Caki2 (cell line): ENCODE measurements around the gene DUSP19. TPM values are rescaled to one million over a fixed set of nuclear protein-coding genes. Genes with fewer than 3 reads are reported as not detected.

ENCODE experiments used
- DNase-seq: peaks from one replicate; pipeline ENCODE4 v3.0.0-alpha.2; 2015; ENCODE audit warnings: low read depth
- in situ Hi-C: cut with HindIII; loops from 2 replicates; pipeline ENCODE4 v1.10.0; 2016; ENCODE audit warnings: low sequenced_read_pairs, low pct_unique_long_range_greater_than_20kb, mixed read lengths
- total RNA-seq: library from RNA; depleted of rRNA; stranded (reverse); fragments of >200 nt; shearing (Covaris generic); gene quantifications from 2 replicates; pipeline ENCODE4 v1.2.3, GENCODE V29; 2014; ENCODE audit warnings: low replicate concordance

DUSP19 gene
- total RNA-seq, 1 experiment from 2014 or later = 2.6 TPM

DNA sequence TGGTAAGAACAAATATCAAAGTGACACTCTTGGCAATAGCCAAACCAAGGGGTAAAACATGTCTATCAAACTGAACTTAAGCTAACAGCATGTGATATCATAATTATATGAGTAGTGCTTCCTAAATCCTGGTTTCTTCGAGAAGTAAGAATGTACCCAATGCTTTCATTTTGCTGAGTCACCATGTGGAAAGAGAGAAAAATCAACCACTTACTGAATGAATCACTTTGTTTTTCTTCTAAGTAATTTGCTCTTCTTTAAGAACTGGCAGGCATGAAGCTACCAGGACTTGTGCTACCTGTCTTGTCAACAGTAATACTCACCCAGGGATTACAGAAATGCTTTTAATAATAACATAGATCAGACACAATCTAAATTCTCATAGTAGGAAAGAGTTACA is 19.0 kb upstream of the DUSP19 start:
- in situ Hi-C loops = no loop called here
- DNase-seq = peak; percentile 79

DNA sequence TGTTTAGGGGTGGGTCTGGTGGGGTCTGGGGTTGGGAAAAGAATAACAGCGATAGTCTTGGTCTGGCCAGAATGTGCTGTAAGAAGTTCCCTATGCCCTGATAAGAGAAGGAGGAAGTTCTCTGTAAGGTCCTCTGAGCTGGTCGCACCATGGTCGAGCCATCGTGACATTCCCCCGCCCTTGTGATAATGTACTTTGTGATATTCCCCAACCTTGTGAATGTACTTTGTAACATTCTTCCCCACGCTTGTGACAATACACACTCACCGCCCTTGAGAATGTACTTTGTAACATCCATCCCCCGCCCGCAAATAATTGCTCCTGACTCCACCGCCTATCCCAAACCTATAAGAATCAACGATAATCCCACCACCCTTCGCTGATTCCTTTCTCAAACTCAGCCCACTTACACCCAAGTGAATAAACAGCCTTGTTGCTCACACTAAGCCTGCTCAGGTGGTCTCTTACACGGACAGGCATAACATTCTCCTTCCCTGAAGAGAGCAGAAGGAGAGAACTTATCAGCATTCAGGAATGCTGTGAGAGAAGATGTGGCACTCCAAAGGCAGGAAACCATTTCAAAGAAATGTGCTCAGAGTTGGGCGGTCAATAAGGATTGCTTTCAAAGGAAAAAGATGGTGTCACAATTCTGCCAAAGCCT is 17.8 kb upstream of the DUSP19 start:
- DNase-seq = no peak
- in situ Hi-C loops = no loop called here

DNA sequence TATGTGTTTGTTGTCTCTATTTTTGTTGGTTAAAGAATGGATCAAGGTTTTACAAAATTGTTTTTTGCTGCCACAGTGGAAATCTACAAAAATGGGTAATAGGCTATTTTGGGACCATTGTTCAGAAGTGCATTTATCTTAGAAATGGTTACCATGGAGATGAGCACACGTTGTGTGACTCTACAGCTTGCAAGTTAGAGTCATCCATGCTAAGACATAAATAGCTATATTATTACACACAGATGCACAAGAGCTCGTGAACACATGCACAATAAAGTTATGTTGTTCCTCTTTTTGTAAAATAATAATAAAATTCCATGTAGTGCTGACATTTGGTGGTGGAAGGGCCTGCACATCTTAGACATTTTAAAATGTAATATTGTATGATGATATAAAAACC is 15.5 kb upstream of the DUSP19 start:
- in situ Hi-C loops = no loop called here
- no peak for DNase-seq

DNA sequence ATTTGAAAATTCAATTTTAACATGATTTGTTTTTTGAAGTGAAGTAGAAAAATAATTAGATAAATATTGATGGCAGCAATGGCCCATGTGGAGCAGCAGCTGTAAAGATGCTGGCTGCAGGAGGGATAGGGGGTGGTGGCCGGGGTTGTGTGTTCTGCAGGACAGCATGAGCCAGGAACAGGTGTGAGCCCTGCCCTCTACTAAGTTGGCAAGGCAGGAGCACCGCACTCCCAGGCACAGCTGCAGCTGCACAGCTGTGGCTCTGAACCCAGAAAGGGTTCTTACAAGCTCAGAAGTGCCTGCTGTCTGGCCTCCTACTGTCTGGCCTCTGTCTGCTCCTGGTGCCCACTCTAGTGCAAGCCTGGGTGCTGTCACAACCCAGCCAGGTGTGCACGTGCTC is 10.0 kb upstream of the DUSP19 start:
- no peak for DNase-seq
- in situ Hi-C loops = no loop called here

DNA sequence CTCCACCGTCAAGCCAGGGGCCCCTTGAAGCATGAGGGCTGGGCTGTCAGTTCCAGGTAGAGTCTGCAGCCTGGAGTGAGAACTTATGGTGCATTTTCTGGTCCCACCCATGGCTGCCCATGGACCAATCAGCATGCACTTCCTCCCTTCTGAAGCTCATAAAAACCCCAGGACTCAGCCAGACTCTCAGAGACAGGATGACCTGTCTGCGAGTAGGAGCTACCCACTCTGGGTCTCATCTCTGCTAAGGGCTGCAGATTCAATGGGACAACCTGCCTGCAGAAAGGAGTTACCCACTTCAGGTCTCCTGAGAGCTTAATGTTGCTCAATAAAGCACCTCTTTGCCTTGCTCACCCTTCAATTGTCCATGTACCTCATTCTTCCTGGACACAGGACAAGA is 9.4 kb upstream of the DUSP19 start:
- in situ Hi-C loops = no loop called here
- DNase-seq = no peak

DNA sequence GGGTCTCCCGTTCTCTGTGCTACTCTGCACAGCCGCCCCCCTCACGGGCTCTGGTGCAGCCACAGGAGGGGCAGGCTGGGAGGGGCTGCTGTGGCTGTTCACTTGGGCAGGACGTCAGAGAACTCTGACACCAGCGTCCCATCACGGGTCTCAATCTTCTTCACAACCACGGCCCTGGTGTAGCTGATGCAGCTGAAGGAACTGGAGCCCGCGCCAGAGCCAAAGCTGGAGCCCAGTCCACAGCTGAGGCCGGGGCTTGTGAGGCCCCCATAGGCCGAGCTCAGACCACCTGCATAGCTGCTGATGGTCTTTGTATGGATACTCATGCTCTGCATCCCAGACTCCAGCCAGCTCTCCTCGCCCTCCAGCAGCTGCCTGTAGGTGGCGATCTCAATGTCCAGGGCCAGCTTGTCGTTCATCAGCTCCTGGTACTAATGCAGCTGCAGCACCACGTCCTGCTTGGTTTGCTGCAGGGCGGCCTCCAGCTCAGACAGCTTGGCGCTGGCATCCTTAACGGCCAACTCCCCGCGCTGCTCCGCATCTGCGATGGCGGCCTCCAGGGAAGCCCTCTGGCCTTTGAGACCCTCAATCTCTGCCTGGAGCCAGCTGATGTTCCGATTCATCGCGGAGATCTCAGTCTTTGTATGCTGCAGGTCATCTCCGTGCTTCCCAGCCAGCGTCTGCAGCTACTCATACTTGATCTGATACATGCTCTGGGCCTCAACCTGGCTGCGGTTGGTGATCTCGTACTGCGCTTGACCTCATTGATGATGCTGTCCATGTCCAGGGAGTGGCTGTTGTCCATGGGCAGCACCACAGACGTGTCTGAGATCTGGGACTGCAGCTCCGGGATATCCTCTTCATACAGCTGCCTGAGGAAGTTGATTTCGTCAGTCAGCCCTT is 7.4 kb upstream of the DUSP19 start:
- in situ Hi-C loops = no loop called here
- no peak for DNase-seq

DNA sequence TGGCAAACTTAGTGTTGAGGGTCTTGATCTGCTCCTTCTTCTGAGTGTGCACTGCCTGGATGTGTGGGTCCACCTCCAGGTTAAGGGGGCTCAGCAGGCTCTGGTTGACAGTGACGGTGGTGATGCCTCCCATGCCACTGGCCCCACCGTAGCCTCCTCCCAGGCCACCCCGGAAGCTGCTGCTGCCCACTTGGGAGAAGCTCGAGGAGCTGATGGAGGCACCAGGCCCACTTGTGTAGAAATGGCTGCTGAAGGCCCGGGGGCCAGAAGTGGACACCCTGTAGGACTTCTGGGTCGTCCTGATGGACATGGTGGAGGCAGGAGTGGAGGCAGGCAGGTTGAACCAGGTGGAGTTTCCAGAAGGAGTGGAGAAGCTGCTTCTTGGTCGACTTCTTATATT is 6.4 kb upstream of the DUSP19 start:
- in situ Hi-C loops = no loop called here
- DNase-seq = no peak

DNA sequence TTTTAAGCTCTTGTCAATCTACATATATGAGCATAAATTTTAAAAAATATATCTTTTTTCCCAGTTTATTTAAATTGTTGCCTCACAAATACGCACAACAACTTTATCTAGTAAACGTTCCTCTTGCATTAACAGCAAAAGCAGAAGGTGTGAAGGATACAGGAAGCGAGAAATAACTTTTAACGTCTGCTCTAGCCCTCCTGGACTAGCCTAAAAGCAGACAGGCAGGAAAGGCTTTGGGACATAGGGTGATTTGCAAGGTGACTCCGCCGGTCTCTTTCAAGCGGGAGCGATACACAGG is 434 bp upstream of the DUSP19 start:
- no peak for DNase-seq
- in situ Hi-C loops = no loop called here

DNA sequence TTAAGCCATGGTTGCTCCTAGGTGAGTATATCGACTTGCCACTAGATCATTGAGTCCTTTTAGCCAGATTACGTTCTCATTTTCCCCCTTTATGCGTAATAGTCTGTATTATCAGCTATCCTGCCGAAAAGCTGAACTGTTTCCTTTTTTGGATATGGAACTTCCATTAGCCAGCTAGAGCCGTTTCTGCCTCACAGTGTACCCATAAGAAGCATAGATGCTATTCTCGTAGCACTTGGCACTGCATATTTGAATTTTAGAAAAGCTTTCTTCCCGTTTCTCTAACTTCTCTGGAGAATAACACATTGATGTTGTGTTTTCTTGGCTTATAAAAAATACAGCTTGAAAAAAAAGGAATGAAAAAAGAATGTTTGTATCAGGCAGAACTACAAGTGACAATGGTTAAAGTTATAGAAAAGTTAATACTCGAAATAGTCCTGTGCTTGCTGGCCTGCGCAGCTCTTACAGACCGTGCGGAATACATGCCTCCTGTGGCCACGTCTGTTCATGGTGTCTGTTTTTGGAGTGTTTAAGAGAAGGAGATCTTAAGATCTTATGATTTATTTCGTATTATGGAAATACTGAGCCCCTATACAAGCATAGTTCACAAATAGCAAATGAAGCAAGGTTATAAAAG is 710 bp downstream of the DUSP19 start:
- no peak for DNase-seq
- in situ Hi-C loops = no loop called here

DNA sequence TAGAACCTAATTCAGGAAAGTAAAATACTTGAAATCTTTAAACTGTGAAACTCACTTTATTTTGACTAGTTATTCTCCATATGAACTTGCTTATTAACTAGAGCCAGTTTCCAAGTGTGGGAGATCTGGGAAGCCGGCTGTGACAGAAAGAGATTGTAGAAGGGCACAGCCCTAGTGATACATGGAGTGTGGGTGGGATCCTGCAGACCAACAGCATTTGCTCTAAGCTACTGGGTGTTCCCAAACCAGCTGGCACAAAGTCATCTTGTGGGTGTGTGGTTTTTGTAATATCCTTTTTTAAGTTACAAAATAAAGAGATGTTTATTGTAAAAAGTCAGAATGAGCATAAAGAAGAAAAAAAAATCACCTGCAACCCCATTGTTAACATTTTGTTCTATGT is 3.4 kb downstream of the DUSP19 start:
- in situ Hi-C loops = no loop called here
- DNase-seq = no peak

DNA sequence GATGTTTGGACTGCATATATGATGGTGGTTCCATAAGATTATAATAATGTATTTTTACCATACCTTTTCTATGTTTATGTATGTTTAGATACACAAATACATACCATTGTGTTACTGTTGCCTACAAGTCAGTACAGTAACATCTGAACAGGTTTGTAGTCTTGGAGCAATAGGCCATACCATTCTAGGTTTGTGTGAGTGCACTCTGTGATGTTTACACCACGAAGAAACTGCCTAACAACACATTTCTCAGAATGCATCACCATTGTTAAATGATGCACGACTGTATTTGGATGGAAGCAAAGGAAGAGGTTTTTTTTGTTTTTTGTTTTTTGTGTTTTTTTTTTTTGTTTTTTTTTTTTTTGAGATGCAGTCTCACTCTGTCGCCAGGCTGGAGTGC is 9.5 kb downstream of the DUSP19 start:
- DNase-seq = no peak
- in situ Hi-C loops = no loop called here

DNA sequence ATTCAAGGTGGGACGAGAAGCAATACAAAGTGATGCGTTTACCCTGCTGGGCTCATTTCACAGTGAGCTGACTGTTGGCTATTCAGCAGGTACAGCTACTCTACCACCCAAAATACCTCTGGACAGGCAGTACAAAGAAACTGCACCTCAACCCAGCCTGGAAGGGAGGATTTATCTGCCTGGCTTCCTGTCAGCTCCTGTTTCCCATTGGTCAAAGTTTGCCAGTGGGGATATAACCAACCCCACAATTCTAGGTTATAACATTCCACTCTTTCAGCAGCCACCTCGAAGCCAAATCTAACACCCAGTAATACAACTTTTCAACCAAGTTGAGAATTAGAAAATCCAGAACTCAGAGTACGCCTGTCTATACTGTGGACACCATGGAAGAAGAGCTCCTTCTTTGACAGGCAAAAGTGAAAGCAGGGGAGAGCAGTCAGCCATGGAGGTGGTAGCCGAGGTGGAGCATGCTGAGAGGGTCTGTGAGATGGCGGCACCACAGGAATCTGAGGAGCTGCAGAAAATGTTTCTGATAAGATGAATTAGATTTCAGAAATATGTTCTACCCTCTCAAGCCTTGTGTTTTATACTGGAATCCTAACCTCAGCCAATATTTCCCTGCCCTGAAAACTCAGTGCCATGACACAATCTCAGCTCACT is 10.8 kb downstream of the DUSP19 start:
- DNase-seq = no peak
- in situ Hi-C loops = no loop called here

DNA sequence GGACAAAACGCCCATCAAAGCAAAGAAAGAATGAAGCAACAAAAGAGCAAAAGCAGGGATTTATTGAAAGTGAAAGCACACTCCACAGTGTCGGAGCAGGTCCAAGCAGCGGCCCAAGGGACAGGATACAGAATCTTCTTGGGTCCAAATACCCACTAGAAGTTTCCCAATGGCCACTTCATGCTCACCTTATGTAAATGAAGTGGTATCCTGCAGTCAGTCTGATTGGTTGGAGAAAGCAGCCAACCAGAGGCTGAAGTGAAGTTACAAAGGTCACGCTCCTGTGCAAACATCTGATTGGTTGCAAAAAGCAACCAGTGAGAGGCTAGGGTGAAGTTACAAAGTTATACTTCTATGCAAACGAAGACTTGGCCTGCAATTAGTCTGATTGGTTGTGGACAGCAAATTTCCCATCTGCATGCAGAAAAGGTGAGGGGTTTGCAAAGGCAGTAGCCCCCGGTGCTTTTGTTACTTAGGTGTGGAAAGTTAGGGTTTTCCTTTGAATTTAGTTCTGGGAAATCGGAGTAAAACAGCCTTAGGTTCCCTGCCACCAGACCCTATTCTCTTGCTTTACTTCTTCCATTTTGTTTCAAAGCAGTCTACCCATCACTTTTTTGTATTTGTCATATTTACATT is 12.9 kb downstream of the DUSP19 start:
- in situ Hi-C loops = no loop called here
- DNase-seq = no peak

DNA sequence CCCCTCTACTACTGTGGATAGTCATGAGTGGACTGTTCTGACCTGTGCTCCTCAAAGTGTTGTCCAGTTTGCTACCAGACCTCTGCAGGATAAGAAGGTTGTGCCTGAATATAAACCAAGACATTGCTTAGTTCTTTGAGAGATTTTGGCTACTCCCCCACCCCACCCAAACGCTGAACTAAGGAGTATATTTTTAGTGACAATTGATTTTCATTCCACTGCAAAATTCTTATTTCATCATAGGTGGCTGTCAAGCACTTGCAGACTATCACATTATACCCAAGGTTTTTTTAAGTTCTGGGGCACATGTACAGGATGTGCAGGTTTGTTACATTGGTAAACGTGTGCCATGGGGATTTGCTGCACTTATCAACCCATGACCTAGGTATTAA is 13.4 kb downstream of the DUSP19 start:
- DNase-seq = no peak
- in situ Hi-C loops = no loop called here

DNA sequence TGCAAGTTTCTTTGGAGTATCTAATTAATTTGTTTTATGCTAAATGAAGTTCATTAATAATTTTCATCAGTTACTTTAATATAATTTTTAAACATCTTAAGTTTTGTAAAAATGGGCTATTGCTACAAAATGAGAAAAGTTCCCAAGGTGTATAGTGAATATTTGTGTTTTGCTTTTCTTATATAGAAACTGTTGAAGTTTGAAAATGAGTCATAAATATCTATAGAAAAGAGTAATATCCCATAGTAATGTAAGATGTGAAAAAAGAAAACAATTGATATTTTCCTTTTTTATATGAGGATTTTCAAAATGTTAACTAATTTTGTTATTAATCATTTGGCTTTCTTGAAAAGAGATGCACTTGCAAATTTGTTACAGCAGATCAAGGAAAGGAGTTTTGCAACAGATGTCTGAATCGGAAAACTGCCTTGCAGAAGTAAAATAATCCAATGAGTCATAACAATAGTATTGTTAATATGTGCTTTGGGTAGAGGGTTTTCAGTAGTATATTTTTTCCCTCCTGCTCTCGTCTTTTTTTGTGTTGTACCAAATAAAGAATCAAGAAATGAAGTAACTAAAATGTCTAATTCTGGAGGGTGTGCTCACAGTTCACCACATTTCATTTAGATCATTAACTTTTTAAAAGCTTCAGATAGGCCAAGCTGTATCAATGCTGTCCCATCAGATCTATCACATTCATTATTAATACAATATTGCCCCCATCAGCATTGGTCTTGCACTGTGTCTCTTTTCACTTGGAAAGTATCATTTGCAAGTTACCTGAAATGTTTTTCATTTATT is 15.5 kb downstream of the DUSP19 start:
- in situ Hi-C loops = no loop called here
- DNase-seq = no peak

DNA sequence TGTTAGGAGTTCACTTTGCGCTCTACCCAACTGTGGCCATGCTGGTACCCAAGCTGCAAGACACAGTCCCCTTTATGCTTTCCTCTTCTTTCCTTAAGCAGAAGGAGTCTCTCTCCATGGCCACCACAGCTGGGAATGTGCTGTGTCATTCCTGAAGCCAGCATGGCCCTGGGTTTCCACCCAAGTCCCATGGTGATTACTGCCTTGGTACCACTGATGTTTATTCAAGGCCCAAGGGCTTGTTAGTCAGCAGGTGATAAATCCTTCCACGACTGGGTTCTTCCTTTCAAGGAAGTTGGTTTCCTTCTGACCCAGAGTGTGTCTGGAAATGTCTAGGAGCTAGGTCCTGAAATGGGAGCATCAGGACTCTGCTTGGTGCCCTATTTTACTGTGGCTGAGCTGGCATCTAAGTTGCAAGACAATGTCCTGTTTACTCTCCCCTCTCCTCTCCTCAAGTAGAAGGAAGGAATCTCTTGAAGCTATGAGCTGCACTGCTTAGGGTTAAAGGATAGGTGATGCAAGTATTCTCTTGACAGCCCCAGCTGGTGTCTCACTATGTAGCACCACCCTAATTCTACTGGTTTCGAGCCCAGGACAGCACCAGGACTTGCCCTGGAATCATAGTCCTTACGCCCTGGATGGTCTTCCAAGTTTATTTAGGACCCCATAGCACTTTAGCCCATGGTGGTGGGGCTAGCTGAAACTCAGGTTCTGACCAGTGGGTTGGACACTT is 27.0 kb downstream of the DUSP19 start:
- peak; percentile 44 for DNase-seq
- in situ Hi-C loops = no loop called here

DNA sequence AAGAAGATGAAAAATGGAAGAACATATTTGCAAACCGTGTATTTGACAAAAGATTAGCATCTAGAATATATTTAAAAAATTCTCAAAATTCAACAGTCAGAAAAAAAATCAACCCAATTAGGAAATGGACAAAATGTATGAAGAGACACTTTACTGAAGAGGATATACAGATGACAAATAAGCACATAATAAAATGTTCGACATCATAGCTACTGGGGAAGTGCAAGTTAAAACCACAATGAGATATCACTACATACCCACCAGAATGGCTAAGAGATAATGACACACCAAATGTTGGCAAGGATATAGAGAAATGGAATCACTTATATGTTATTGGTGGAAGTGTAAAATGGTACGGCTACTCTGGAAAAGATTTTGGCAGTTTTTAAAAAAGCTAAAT is 34.0 kb downstream of the DUSP19 start:
- no peak for DNase-seq
- in situ Hi-C loops = no loop called here
